Cardiac muscle cell (in vitro differentiated cells and primary cell): ENCODE data around the gene DUS1L. TPM values are rescaled to one million over a fixed set of nuclear protein-coding genes. Genes with fewer than 3 reads are reported as not detected.

Experiments
- DNase-seq, 2 donors: peaks; one replicate each; pipeline versions ENCODE4 v3.0.0 to v3.0.0-alpha.2; 2010 to 2017; ENCODE audit warnings: low read depth in 1 of 2, low spot score in 1 of 2
- H3K27ac ChIP-seq: fragments of 200-600 bp; sonication (generic); 2 replicates; pipeline ENCODE4 v1.5.1; 2016
- H3K27me3 ChIP-seq: fragments of 200-600 bp; sonication (generic); 2 replicates; pipeline ENCODE4 v1.6.0; 2016; ENCODE audit warnings: control low read depth
- H3K36me3 ChIP-seq: fragments of 200-600 bp; sonication (generic); 2 replicates; pipeline ENCODE4 v1.5.1; 2016; ENCODE audit warnings: control low read depth
- H3K4me1 ChIP-seq: fragments of 200-600 bp; sonication (generic); 2 replicates; pipeline ENCODE4 v1.8.1; 2017; ENCODE audit warnings: low read depth, mild to moderate bottlenecking, mixed run types
- H3K4me3 ChIP-seq: fragments of 200-600 bp; sonication (generic); 2 replicates; pipeline ENCODE4 v1.5.1; 2016; ENCODE audit warnings: mild to moderate bottlenecking
- H3K9me3 ChIP-seq: fragments of 200-600 bp; sonication (generic); 2 replicates; pipeline ENCODE4 v1.5.1; 2017; ENCODE audit warnings: low read depth, mild to moderate bottlenecking, control low read depth
- CTCF ChIP-seq: IDR thresholded peaks from 2 replicates; pipeline ENCODE4 v1.5.1; 2012; ENCODE audit warnings: low read depth, mild to moderate bottlenecking, low read length
- polyA plus RNA-seq: library from polyadenylated mRNA; unstranded; fragments of >200 nt; fragmentation: Nextera tagmentation; extraction: Ambion mirVana; gene quantifications from 2 replicates; pipeline ENCODE4 v1.2.1, GENCODE V29; 2016
- total RNA-seq: library from RNA; depleted of rRNA; stranded (reverse); fragments of >200 nt; gene quantifications from 2 replicates; pipeline ENCODE4 v1.2.3, GENCODE V29; 2016

Gene DUS1L
- total RNA-seq (109 and 184 TPM in 2 replicates), polyA plus RNA-seq (183 and 196 TPM in 2 replicates)

GRCh38 chr17:82065638-82066303 is at the start of gene DUS1L:
Gene DUS1L, minus strand, starts transcription at chr17:82065804. Its CDS starts 745 bp downstream, at chr17:82065059.
- DNase-seq: peak; percentile 72 to 74
- peak within 1 kb of the TSS; percentile 67 for H3K27ac ChIP-seq

GRCh38 chr17:82114872-82115271 is 49.3 kb upstream of the DUS1L start:
- Histone ChIP-seq H3K27me3 (no peaks in the 10 kb centered on the region), H3K27ac (no peak overlapping the region), H3K4me1 (peaks cover 33% of the 10 kb centered on the region), H3K4me3 (no peak overlapping the region), H3K36me3 (no peaks in the 10 kb centered on the region), H3K9me3 (no peaks in the 10 kb centered on the region)
- no peak for TF ChIP-seq CTCF
- no peak for DNase-seq

More at GRCh38 chr17:82065638-82066303, at the start of gene DUS1L:
- no peaks in the 10 kb centered on the region for H3K9me3 ChIP-seq
- no peak for TF ChIP-seq CTCF
- H3K27me3 ChIP-seq: no peaks in the 10 kb centered on the region
- H3K36me3 ChIP-seq: peaks cover 9% of the 10 kb centered on the region
- peak within 1 kb of the TSS; percentile 75 for H3K4me3 ChIP-seq
- H3K4me1 ChIP-seq: peaks cover 5% of the 10 kb centered on the region

- TF ChIP-seq CTCF: no peak
- DNase-seq: no peak
- no peak overlapping the region for H3K27ac ChIP-seq
Measured at GRCh38 chr17:82114447-82114846, 48.8 kb upstream of the DUS1L start.

GRCh38 chr17:82113941-82114340 is 48.3 kb upstream of the DUS1L start:
- Histone ChIP-seq H3K4me3 (no peak overlapping the region), H3K27me3 (no peaks in the 10 kb centered on the region), H3K27ac (no peak overlapping the region), H3K9me3 (no peaks in the 10 kb centered on the region), H3K36me3 (no peaks in the 10 kb centered on the region), H3K4me1 (peaks cover 28% of the 10 kb centered on the region)
- no peak for DNase-seq
- TF ChIP-seq CTCF: no peak

More at GRCh38 chr17:82114447-82114846, 48.8 kb upstream of the DUS1L start:
- Histone ChIP-seq H3K27me3 (no peaks in the 10 kb centered on the region), H3K4me3 (no peak overlapping the region), H3K36me3 (no peaks in the 10 kb centered on the region), H3K9me3 (no peaks in the 10 kb centered on the region), H3K4me1 (peaks cover 33% of the 10 kb centered on the region)

- DNase-seq: no peak
- H3K27ac ChIP-seq: no peak overlapping the region
- H3K36me3 ChIP-seq: no peaks in the 10 kb centered on the region
- no peak overlapping the region for H3K4me3 ChIP-seq
- peaks cover 24% of the 10 kb centered on the region for H3K4me1 ChIP-seq
- TF ChIP-seq CTCF: no peak
- no peaks in the 10 kb centered on the region for H3K27me3 ChIP-seq
- H3K9me3 ChIP-seq: no peaks in the 10 kb centered on the region
Measured at GRCh38 chr17:82113422-82113821, 47.8 kb upstream of the DUS1L start.
